ENCODE results near the gene PPP2R2D.

Gene PPP2R2D

GRCh38 chr10:131991726-131992125 lies 90.9 kb downstream of the PPP2R2D start:
- Histone ChIP-seq H3K27me3 (replicated peaks) (no peaks in the 10 kb centered on the region), H3K36me3 (replicated peaks) (no peaks in the 10 kb centered on the region), H3K27ac (no peak overlapping the region), H3K4me3 (ENCODE audit: low read depth, low read length) (no peak overlapping the region)
- DNase-seq = no peak
- in situ Hi-C loops (cut with HindIII; ENCODE audit: low pct_ligation_motif_present, low sequenced_read_pairs) = no loop called here
- no peak for TF ChIP-seq CTCF (IDR thresholded peaks at IDR 0.05; ENCODE audit: low read depth, low read length, missing control alignments)

- in situ Hi-C loops (cut with HindIII; ENCODE audit: low pct_ligation_motif_present, low sequenced_read_pairs) = no loop called here
- no peaks in the 10 kb centered on the region for H3K27me3 ChIP-seq (replicated peaks)
- no peak for TF ChIP-seq CTCF (IDR thresholded peaks at IDR 0.05; ENCODE audit: low read depth, low read length, missing control alignments)
- H3K36me3 ChIP-seq (replicated peaks) = no peaks in the 10 kb centered on the region
- no peak for DNase-seq
- H3K4me3 ChIP-seq (ENCODE audit: low read depth, low read length) = no peak overlapping the region
- no peak overlapping the region for H3K27ac ChIP-seq
These were observed 92.5 kb downstream of the PPP2R2D start for GRCh38 chr10:131993275-131993674.

- DNase-seq = no peak
- Histone ChIP-seq H3K36me3 (replicated peaks) (no peaks in the 10 kb centered on the region), H3K27me3 (replicated peaks) (no peaks in the 10 kb centered on the region), H3K27ac (no peak overlapping the region), H3K4me3 (ENCODE audit: low read depth, low read length) (no peak overlapping the region)
- TF ChIP-seq CTCF (IDR thresholded peaks at IDR 0.05; ENCODE audit: low read depth, low read length, missing control alignments) = no peak
- in situ Hi-C loops (cut with HindIII; ENCODE audit: low pct_ligation_motif_present, low sequenced_read_pairs) = no loop called here
These were observed 93.6 kb downstream of the PPP2R2D start for GRCh38 chr10:131994435-131994834.

GRCh38 chr10:131996466-131997365 lies 95.9 kb downstream of the PPP2R2D start:
- no peaks in the 10 kb centered on the region for H3K27me3 ChIP-seq (replicated peaks)
- DNase-seq = no peak
- H3K4me3 ChIP-seq (ENCODE audit: low read depth, low read length) = no peak overlapping the region
- no peaks in the 10 kb centered on the region for H3K36me3 ChIP-seq (replicated peaks)
- in situ Hi-C loops (cut with HindIII; ENCODE audit: low pct_ligation_motif_present, low sequenced_read_pairs) = no loop called here
- TF ChIP-seq CTCF (IDR thresholded peaks at IDR 0.05; ENCODE audit: low read depth, low read length, missing control alignments) = no peak
- no peak overlapping the region for H3K27ac ChIP-seq

- no peak for TF ChIP-seq CTCF (IDR thresholded peaks at IDR 0.05; ENCODE audit: low read depth, low read length, missing control alignments)
- peak; percentile 70 for DNase-seq
- H3K27ac ChIP-seq = no peak overlapping the region
- no peak overlapping the region for H3K4me3 ChIP-seq (ENCODE audit: low read depth, low read length)
- in situ Hi-C loops (cut with HindIII; ENCODE audit: low pct_ligation_motif_present, low sequenced_read_pairs) = no loop called here
- no peaks in the 10 kb centered on the region for H3K36me3 ChIP-seq (replicated peaks)
- H3K27me3 ChIP-seq (replicated peaks) = no peaks in the 10 kb centered on the region
These were observed 96.7 kb downstream of the PPP2R2D start for GRCh38 chr10:131997366-131998049.

All from brain microvascular endothelial cell (primary cell).